Measurements from ENCODE around the gene ANXA3.

GRCh38 chr4:78581618-78582017 is 30.0 kb downstream of the ANXA3 start:
- no peak for TF ChIP-seq CTCF (IDR thresholded peaks at IDR 0.05)
- no peak for TF ChIP-seq POLR2A (IDR thresholded peaks at IDR 0.05)

Data from esophagus squamous epithelium (tissue), 4 donors.